GM18526 (cell line): ENCODE results near the gene PARD3B.

Source experiments
- POLR2A ChIP-seq: IDR thresholded peaks from 3 replicates; pipeline ENCODE4 v1.6.1; 2011; ENCODE audit not compliant: insufficient read length; ENCODE audit errors: extremely low read depth

The PARD3B gene

GRCh38 chr2:204611017-204611631 lies 65.8 kb downstream of the PARD3B start:
- no peak for TF ChIP-seq POLR2A

- TF ChIP-seq POLR2A = no peak
These were observed 66.5 kb downstream of the PARD3B start for GRCh38 chr2:204611764-204612163.

GRCh38 chr2:204613635-204614034 lies 68.4 kb downstream of the PARD3B start:
- no peak for TF ChIP-seq POLR2A

GRCh38 chr2:204615456-204615855 lies 70.2 kb downstream of the PARD3B start:
- no peak for TF ChIP-seq POLR2A

GRCh38 chr2:204625135-204625534 lies 79.9 kb downstream of the PARD3B start:
- no peak for TF ChIP-seq POLR2A

- TF ChIP-seq POLR2A = no peak
These were observed 83.8 kb downstream of the PARD3B start for GRCh38 chr2:204628926-204629712.

- TF ChIP-seq POLR2A = no peak
These were observed 87.1 kb downstream of the PARD3B start for GRCh38 chr2:204632410-204632809.

GRCh38 chr2:204634564-204634963 lies 89.3 kb downstream of the PARD3B start:
- TF ChIP-seq POLR2A = no peak

GRCh38 chr2:204635478-204635877 lies 90.2 kb downstream of the PARD3B start:
- no peak for TF ChIP-seq POLR2A

GRCh38 chr2:204638471-204639194 lies 93.4 kb downstream of the PARD3B start:
- TF ChIP-seq POLR2A = no peak

- no peak for TF ChIP-seq POLR2A
These were observed 98.1 kb downstream of the PARD3B start for GRCh38 chr2:204643326-204643725.

GRCh38 chr2:204645018-204645773 lies 99.9 kb downstream of the PARD3B start:
- TF ChIP-seq POLR2A = no peak

GRCh38 chr2:204647626-204648025 lies 102.4 kb downstream of the PARD3B start:
- no peak for TF ChIP-seq POLR2A

GRCh38 chr2:204650611-204651010 lies 105.3 kb downstream of the PARD3B start:
- TF ChIP-seq POLR2A = no peak

GRCh38 chr2:204652063-204652462 lies 106.8 kb downstream of the PARD3B start:
- no peak for TF ChIP-seq POLR2A
